Stimulated activated CD8-positive, alpha-beta memory T cell treated with anti-CD3 and anti-CD28 coated beads, Interleukin-2, amount 100 ng/mL, for 48 hours (primary cell): Measurements from ENCODE around the gene TEF.
"Not testable (repeated sequence)": the region's sequence is repeated elsewhere in the genome, so short reads cannot be mapped to it uniquely, and the experiment has no call there.

Experiments
- DNase-seq, 2 donors: peaks; one replicate each; pipeline ENCODE4 v3.0.0-alpha.2; 2020; ENCODE audit warnings: low read depth in 2 of 2

TEF gene

DNA sequence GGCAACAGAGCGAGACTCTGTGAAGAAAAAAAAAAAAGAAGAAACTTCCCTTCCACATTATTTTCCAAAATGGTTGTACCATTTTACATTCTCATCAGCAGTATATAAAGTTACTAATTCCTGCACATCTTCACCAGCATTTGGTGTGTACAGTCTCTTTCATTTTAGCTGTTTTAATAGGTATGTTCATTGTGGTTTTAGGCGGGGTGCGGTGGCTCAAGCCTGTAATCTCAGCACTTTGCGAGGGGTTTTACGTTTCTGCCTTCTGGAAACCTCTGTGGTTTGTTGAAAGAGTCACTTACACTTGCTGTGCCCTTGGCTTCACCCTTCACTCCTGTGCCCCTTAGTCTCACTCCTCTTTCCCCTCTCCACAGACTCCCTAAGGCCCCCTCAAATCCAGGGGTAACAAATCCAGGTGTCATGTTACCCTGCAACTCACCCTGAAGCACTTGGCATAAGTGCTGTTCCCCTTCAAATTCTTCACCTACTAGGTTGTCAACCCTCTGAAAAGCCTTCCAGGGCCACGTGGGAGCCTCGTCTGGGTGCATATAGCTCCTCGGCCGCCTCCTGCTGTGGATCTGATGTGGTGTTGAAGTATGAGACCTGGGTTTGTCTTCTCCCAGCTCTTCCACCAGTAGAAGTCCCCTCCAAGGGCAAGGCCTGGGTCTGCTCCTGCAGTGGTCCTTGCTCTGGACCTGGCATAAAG, 44.1 kb downstream of the TEF start:
- DNase-seq = no peak

DNA sequence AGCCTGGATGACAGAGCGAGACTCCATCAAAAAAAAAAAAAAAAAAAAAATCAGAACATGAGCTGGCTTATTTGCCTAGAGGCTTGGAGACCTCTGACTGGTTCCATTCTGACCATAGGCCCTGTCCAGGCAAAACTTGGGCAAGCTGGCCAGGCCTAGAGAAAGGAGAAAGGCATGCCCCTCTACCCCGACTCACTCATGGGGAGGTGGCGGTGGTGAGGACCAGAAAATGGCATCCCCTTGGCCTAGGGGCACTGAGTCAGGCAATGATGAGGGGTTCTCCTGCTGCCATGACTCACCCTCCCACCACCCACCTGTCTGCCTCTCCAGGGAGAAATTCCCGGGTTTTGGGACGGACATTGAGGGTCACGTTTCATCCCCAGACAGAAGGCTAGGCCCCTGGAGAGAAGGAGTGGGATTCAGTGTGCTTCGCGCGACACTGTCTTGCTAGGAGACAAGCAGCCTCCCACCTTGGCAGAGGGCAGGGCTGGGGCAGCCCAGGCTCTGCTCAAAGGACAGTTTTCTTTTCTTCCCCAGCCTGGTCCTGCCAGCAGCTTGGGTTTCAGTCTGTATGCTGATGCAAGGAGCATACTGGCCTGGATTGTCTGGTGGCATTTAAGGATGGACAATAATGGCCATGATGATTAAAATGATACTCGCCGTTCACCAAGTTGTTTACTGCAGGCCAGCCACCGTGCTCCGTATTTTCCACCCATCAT, 47.6 kb downstream of the TEF start:
- no peak for DNase-seq

DNA sequence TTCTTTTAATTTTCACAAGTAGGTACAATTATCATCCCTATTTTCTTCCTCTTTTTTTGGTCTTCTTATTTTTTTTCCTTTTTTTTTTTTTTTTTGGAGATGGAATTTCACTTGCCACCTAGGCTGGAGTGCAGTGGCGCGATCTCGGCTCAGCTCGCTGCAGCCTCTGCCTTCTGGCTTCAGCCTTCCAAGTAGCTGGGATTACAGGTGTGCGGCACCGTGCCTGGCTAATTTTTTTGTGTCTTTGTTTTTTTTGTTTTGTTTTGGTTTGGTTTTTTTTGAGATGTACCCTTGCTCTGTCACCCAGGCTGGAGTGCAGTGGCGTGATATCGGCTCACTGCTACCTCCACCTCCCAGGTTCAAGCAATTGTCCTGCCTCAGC, 48.2 kb downstream of the TEF start:
- no peak for DNase-seq

DNA sequence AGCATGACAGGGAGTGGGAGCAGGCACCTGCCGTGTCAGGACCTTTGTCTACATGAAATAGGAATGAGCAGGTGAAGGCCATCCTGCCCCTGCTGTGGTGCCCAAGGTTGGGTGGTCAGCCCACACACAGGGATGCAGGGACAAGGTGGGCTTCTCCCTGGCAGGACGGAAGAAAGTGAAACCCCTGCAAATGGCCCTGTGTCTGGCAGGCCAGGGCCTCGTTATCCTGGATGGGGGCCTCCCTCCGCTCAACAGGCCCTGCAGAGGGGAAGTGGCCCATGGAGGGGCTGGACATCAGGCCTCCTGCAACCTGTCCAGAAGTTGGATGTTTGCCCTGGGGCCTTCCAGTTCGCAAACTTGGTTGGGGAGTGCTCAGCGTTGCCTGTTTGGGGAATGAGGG, 49.9 kb downstream of the TEF start:
- DNase-seq = no peak

DNA sequence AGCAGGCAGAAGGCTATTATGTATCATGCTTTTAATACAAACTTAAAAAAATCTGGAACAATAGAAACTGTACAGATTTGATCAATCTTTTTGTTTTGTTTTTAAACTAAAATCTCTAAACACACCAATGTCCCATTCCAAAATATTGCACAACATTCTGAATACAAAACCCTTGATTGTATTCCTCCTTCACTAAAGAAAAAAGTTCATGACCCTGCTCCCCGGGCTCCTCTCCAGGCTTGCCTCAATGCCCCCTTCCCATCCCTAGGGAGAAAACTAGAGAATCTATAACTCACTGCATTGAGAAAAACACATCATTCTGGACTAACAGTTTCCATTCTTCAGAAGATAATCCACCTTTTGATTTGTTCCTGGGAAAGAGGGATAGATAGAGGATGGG, 51.7 kb downstream of the TEF start:
- DNase-seq = not testable (repeated sequence)

DNA sequence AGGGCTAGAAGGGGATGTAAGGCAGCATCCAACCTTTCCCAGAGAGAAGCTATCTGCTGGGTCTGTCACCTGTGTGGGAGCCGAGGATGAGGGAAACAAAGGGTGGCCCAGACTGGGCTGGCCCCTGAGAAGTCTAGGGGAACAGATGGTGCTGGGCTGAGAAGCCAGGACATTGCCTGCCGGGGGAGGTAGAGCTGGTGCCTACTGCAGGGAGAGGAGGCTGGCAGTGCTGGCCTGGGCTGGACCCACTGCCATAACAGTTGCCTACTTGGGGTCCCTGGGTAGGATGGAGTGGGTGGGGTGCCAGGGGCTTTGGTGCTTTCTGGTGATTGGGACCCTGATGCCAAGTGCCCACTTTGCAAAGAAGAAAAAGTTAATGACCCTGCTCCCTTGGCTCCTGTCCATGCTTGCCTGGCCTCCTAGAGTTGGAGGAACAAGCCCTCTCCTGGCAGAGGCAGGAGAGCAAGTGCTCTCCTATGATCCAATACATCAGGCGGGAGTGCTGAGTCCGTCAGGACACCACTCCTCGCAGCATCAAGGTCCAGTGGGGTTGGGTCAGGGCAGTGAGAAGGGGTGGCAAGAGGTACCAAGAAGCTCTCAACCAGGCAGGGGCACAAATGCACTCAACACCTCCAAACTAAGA, 52.7 kb downstream of the TEF start:
- not testable (repeated sequence) for DNase-seq

DNA sequence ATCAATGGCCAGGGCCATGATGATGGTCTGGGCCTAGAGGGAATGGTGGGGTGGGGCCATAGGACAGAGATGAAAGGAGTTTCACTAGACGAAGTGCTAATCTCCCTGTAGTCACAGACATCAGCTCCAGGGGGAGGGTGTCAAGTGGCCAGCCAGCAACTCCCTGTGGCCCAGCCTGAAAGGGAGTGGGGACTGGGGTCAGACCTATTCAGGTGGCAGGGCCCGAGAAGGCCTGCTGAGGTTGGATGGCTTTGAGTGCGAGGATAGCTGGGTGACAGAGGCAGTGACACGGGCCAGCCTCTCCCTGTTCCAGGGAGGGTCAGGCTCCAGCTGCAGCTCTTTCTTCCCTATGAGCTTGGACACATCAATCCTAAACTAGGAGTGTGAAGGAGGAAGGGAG, 53.8 kb downstream of the TEF start:
- no peak for DNase-seq

DNA sequence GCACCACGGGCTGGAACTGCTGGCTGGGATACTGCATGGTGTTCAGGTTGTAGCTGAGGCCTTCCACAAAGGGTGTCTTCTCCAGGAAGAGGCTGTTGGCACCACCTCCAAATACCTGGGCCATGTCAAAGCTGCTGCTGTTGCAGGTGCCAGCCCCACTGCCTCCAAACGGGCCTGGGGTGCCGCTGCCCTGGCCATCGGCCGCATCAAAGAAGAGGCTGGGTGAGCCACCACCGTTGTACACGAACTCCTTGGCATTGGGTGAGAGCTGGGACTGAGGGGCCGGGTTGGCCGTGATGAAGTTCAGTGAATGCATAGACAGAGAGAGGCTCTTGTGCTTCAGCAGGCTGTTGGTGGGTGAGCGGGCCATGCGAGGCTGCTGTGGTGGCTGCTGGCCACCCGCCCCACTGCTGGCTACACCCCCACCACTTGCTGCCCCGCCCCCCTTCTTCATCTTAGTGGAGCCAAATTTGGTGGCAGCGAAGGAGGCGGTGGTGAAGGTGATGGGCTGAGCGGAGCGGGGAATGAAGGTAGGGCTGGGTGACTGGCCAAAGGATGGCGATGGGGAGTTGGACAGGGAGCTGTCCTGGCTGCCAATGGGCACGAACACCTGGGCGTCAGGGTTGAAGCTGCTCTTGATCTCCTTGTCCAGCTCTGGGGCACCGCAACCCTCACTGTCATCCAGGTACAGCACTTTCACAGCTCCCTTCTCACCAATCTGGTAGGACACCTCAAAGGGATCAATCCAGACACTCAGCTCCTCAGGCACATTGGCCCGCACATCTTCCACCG, 54.8 kb downstream of the TEF start:
- no peak for DNase-seq

DNA sequence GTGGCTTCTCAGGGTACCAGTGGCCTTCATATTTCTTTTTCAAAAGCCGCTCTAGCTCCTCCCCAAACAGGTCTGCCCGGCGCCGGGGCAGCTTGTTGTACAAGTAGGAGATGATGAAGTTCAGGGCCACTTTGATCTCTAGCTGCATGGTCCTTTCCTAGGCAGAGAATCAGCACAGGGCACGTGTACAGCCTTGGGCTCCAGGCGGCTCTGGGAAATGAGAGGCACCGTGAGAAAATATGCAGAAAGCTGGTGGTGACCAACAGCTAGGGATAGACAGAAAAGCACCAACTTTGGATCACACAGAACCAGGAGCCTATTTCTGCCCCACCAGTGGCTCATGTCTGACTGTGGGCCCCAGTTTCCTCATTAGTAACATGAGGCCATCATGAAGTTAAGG, 55.5 kb downstream of the TEF start:
- no peak for DNase-seq

DNA sequence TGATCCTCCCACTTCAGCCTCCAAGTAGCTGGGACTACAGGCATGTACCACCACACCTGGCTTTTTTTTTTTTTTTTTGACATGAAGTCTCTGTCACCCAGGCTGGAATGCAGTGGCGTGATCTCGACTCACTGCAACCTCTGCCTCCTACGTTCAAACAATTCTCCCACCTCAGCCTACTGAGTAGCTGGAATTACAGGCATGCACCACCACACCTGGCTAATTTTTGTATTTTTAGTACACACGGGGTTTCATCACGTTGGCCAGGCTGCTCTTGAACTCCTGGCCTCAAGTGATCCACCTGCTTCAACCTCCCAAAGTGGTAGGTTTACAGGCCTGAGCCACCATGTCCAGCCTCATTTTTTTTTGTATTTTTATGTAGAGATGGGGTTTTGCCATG, 58.8 kb downstream of the TEF start:
- DNase-seq = not testable (repeated sequence)

DNA sequence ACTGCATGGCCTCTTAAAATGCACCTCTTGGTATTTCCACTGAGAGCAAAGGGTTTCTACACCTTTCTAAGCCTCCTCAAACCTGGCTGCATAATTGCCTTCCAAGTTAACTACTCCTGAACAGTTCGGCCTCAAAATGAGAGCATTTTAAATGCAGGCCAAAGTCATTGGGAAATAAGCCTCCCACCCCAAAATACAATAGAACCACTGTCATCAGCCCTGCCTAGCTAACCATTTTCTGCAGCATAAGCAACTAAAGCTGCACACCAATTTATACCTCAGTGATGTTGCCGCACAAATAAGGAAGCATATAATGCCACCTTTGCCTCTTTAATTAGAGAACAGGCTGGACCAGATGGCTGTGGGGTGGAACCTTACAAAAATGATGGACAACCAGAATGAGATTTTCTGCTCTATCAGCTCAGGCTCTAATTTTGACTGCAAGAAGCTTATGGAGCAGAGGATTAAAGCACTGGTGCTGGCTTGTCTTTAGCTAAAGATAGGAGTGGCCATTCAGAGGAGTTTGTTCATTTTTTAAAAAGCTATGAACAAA, 60.6 kb downstream of the TEF start:
- DNase-seq = no peak

DNA sequence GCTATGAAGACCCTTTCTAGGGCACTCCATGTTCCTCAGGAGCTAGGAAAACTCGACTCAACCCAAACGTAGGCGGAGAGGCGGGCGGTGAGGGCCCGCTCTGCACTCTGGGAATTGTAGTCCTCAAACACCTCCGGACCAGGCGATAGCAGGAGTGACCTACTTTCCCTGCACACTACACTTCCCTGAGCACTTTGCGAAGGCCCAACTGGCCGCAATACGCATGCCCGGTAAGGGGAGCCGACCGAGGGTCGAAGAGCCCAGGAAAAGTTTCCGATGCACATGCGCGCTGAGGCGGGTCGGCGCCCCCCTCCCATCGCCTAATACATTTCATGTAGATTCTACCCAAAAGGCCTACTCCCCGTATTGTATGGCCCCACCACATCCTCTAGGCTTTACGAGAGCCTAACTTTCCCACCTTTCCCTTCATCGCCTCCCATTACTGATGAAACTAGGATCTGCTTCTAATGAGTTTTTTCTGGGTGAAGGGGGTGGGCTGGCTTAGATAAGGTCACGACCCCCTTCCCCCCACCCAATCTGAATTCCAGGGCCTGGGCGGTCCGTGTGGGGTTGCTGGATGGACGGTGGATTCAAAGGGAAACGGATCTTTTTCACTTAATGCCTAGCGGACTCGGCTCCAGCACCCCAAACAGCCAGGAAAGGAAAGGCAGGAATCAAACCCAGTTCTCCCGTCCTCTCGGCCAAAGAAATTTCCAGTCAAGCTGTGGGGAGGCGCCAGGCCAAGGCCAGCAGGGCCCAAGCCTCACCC, 62.8 kb downstream of the TEF start:
- peak; percentile 81 to 85 for DNase-seq

DNA sequence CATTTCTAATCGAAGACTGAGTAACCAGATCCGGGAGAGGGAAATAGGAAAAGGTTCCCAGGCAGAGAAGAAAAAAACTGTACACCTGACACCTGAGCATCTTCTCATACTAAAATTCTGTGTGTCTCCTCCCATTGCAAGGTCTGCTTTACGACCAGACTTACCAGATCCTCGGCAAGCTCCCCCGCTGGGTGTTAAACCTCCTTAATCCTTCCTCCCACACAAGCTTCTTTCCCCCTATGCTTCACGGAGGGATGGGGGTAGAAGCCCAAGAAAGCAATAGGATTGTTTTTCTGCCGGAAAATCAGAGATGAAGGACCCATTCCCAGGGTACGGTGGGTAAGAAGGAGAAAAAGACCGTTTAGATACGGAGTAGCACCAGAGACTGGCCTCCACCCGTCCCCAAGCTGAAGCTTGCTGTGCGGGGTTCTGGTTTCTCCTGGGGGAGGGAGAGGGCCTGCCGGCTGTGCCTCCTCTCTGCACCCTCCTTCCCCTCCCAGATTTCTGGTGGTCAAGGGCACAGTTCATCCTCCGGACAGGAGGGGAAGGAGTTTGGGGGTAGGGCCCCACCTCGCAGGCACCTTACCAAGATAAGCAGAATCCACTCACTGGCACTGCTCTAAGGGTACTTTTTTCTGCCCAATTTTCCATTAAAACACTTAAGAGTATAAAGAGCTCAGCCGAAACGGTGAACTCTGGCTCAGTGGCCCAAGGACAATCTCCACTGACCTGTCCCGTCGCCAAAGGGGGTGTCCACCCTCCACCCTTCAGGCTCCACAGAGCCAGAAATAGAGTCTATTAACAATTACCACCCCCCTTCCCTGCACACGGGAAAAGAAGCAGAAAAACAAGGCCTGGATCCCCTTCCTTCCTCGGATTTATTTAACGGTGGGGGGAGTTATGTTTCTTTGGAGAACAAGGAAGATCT, 63.7 kb downstream of the TEF start:
- no peak for DNase-seq

DNA sequence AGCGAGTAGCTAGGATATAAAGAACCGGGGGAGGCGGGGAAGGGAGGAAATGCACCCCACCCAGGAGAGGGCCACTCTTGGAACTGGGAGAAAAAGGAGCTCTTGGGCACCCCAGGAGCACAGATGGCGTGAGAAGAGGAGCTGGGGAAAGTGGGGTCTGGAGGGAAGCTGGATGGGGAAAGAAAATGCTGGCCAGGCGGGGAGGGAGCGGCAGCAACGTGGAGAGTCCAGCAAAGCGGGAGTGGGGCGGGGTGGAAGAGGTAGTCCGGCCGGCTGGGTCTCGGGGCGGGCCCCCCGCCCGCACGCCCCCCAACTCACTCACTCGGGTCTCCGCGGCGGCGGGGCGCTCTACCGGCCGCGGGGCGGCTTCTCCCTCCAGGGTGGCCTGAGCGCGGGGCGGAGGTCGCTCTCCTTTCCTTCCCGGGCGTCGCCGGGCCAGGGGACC, 64.3 kb downstream of the TEF start:
- DNase-seq = no peak

DNA sequence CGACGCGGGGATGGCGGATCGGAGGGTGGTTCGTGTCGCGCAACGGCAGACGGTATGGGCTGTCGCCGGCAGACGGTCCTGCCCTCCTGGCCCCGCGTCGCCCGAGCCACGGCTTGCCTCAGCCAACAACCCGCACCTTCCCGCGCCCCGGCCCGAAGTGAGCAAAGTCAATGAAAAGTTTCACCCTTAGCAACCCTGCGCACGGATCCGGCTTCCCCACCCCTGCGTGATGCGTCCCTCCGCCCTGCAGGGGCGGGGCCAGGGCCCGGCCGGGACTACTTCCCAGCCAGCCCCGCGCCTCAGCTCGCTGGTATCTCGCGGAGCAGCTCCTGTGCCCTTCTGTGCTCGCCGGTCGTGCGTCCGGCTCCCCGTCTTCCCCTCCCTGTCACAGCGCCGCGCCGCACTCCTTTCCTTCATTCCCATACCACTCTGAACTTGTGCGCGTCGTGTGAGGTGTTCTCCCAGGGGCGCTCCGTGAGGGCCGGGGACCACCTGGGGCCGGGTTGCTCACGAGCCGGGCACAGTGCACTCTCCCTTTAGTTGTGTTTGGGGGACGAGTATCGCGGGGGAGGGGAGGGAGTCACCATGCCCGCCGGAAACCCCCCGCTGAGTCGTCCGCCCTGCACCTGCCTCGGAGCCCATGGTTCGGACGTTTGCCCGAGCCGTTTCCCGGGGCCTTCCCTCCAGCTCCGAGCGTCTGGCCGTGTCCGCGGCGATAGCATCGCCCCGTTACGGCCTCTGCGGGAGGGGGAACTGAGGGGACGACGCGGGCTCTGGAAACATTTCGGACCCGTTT, 65.1 kb downstream of the TEF start, which contains the start of gene TOB2:
Gene TOB2, minus strand, starts transcription at position 163 of the 796 bp plus-strand sequence. CDS start 9,456 bp downstream, outside the sequence.
- DNase-seq = peak; percentile 90 to 93

DNA sequence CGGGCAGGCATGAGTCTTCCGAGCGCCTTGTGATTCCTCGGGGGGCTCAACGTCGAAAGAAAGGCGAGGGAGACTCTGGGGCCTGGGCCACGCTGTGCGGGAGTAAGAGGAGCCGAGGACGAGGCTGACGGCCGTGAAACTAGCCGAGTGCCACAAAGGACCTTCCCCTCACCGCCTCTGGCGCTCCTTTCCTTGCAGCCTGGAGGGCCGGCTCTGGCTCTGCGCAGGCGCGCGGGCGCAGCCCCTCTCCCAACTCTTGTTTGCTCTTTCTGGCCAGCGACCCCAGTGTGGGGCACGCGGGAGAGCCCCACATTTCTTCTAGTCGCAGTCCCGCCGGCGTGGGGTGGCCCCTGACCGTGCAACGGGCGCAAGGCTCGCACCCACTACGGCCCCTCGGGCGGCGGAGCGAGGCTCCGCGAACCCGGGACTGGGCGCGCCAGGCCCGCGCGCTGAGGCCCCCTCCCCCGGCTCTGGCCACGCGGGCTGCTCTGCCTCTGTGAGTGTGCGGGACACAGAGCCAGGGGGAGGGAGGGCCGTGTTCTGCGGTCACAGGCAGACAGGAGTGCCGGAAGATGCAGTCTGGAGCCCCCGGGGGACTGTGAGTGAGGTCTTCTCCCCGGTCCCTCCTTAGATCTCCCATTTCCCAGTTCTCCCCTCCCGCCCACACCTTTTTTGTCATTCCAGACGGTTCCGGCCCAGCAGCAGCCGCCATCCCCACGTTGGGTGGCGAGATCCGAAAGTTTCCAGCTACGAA, 65.9 kb downstream of the TEF start:
- peak; percentile 37 to 45 for DNase-seq

DNA sequence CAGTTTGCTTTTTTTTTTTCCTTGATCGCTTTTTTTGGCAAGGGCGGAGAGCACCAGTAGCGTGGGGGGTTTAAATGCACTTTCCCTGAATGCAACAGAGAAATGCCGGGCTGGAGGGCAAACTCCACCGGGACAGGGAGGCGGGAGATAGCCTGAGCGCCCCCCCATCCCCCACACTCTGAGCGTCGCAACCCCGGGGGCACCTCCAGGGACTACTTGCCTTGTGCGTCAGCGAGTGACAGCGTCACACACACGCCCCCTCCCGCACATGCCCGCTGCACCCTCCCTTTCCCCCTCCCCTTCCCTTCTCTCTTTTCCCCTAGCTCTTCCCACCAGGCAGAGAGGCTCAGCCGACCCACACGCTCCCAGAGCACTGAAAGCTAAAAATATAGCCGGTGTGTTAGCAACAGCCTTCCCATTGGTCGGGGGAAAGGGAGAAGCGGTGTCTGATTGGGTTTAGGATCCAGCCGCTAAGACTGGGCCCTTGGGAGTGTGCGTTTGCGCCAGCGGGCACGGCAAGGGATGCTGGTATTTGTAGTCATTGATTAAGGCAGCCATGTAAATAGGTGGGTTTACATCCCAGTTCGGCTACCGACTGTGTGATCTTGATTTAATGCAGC, 66.6 kb downstream of the TEF start:
- peak; percentile 76 to 84 for DNase-seq
